Skin epidermis (tissue), 12 donors: ENCODE measurements around the gene PLCZ1.
A peak's percentile ranks its signal among the peaks of the same experiment; 100 is the strongest.
"Not testable (repeated sequence)": the region's sequence is repeated elsewhere in the genome, so short reads cannot be mapped to it uniquely, and the experiment has no call there.

Experiments
- H3K27ac ChIP-seq, 21 experiments: fragments of 200-600 bp; sonication (generic) in 11 of 21; one replicate each; pipeline ENCODE4 v1.5.0; 2020; ENCODE audit warnings: mild to moderate bottlenecking in 3 of 21, inconsistent platforms in 2 of 21, moderate library complexity in 2 of 21
- H3K4me3 ChIP-seq, 7 experiments: fragments of 200-600 bp; sonication (generic) in 2 of 7; one replicate each; pipeline ENCODE4 v1.5.0; 2020; ENCODE audit warnings: inconsistent platforms in 2 of 7, mild to moderate bottlenecking in 2 of 7, moderate library complexity in 1 of 7

The PLCZ1 gene

GRCh38 chr12:18737819-18738218 lies at the start of gene PLCZ1, which contains the start of gene CAPZA3:
Gene PLCZ1, minus strand, starts transcription at chr12:18738012. Its CDS starts 641 bp downstream, at chr12:18737371.
Gene CAPZA3, plus strand, starts transcription at chr12:18738119. Its CDS starts 150 bp downstream, at chr12:18738269.
- no peak within 1 kb of the TSS for H3K4me3 ChIP-seq
- no peak within 1 kb of the TSS for H3K27ac ChIP-seq

- not testable (repeated sequence) for H3K27ac ChIP-seq, H3K4me3 ChIP-seq
These were observed 47.7 kb upstream of the PLCZ1 start for GRCh38 chr12:18785465-18785864.

DNA sequence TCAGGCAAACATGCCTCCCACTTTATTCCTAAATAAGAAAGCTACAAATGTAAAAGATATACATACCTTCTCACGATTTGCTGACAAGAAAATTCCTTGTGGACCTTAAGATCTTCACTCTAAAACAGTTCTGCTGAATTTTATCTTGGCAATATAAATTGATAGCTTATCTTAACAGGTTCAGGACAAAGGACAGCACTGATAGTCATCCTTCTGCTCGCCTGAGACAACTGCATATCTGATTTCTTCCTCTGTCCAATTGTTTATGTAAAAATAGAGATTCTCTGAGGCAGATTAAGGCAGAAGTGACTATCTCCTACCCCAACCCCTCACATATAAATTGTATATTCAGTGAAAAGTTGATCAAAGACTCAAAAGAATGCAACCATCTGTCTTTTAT lies 45.0 kb upstream of the PLCZ1 start:
- Histone ChIP-seq H3K27ac (no peak overlapping the region), H3K4me3 (no peak overlapping the region)

GRCh38 chr12:18766479-18766878 lies 28.7 kb upstream of the PLCZ1 start:
- not testable (repeated sequence) for H3K4me3 ChIP-seq, H3K27ac ChIP-seq

- Histone ChIP-seq H3K27ac (no peak overlapping the region), H3K4me3 (no peak overlapping the region)
These were observed 17.5 kb upstream of the PLCZ1 start for GRCh38 chr12:18755341-18755740.

GRCh38 chr12:18754124-18754707 lies 16.4 kb upstream of the PLCZ1 start:
- no peak overlapping the region for H3K4me3 ChIP-seq
- no peak overlapping the region for H3K27ac ChIP-seq

DNA sequence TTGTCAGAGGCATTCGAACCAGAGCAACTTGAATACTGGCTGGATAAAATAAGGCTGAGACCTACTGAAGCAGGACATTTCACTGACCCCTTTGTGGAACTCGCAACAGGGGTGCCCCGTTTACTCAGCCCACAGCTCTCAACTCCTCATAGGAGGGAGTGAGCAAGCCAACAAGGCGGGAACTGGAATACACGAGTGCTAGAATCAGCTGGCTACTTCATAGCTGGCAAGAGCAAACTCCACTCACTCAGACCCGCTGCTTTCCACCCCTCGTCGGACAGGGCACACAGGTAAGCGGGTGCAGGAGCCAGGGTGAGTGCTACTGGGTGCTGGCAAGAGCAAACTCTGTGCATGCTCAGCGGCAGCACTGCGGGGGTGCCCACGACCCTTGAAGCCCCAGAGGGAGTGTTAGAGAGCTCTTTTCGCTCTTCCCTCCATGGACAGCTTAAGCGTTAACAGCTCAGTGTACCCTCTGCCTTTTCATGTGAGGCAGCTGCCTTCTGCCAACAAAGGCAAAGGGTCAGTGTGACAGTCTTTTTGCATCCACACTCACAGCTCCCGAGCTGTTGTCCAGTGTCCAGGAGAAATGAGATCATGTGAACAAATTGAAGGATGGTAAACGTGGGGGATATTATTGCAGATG lies 15.8 kb upstream of the PLCZ1 start:
- Histone ChIP-seq H3K4me3 (no peak overlapping the region), H3K27ac (no peak overlapping the region)

GRCh38 chr12:18752947-18753346 lies 15.1 kb upstream of the PLCZ1 start:
- H3K27ac ChIP-seq, result no peak overlapping the region
- no peak overlapping the region for H3K4me3 ChIP-seq

DNA sequence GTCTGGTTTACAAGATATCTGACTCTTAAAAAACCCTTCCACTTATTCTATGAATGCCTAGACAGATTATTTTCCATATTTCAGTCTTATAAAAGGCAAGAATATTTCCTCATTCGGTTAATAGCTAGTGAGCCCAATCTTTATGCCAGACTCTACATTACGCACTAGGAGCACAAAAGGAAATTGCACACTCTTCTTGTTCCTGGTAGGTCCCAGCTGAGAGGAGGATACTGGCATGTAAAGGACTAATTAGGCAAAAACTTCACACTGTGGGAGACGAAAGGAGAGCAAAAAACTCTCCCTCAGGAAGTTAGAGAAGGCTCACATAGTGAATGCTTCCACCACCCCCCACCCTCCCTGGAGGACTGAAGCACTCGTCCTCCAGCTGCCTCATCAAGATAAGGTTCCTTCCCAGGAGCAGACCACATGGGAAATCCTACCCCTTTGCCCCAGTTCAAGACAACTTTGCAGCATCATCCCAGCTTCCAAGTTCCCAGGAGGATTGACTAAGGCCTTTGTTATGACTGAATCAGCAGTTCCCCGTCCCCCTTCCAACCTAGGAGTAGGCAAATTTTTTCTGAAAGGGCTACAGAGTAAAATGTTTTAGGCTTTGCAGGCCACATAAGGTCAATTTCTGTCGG lies 14.6 kb upstream of the PLCZ1 start:
- no peak overlapping the region for H3K4me3 ChIP-seq
- H3K27ac ChIP-seq, result no peak overlapping the region

GRCh38 chr12:18751866-18752265 lies 14.1 kb upstream of the PLCZ1 start:
- H3K4me3 ChIP-seq, result no peak overlapping the region
- H3K27ac ChIP-seq, result no peak overlapping the region

GRCh38 chr12:18750085-18750484 lies 12.3 kb upstream of the PLCZ1 start:
- Histone ChIP-seq H3K27ac (no peak overlapping the region), H3K4me3 (no peak overlapping the region)

DNA sequence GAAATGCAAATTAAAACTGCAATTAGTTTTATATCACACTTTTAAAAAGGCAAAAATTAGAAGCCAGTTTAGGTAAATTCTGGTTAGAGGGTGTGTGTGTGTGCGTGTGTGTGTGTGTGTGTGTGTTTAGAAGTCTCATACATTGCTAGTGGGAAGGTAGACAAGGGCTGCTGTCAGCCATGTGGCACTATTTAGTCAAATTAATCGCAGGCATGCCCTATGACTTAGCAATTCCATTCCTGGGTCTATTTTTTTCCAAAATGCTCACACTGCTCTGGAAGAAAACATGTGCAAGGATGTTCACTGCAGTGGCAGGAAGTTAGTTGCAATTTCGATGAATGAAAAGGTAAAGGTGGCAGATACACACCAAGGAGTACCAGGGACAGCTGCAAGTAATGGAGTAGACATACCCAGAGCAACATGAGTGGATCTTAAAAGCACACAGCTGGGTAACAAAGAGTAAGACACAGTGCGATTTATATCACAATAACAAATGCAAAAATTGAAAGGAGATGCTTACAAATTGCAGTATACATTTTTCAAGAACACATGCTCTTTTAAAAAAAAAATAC lies 11.7 kb upstream of the PLCZ1 start:
- Histone ChIP-seq H3K4me3 (no peak overlapping the region), H3K27ac (no peak overlapping the region)

DNA sequence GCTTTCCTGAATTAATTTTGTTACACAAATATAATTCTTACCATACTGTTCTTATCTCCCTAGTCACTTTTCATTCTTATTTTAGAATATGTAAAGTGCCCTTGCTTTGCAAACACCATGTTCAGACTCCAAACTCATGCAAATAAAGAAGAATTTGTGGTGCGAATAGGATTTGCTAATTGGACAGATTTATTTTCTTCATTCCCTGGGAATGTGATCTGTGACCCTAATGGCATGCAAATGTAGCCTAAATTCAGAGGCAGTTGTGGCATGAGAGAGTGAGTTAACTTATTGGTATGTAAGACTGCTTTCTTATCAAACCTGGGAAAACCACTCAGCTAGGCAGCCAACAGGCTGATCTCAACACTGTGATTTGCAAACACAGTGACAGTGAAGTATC lies 10.1 kb upstream of the PLCZ1 start:
- Histone ChIP-seq H3K4me3 (no peak overlapping the region), H3K27ac (no peak overlapping the region)

- no peak overlapping the region for H3K4me3 ChIP-seq
These were observed 6.7 kb downstream of the PLCZ1 start for GRCh38 chr12:18731156-18731555.

DNA sequence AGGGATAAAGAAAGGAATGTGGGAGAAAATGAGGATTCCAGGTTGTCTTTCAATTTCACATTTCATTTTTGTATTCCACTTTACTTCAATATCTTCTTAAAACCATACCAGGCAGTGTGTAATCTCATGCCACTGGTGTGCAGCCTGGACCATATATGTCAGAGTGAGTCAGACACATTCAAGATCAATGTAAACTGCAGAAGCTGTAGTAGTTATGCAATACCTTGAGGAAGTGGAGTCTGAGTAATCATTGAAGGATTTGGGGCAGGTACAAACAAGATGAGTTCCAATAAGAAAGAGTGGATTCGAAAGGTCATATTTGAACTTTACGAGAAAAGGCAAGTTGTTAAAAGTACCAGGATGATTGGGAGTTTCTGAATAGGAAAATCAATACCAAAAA lies 14.1 kb downstream of the PLCZ1 start:
- no peak overlapping the region for H3K4me3 ChIP-seq
- H3K27ac ChIP-seq, result peak overlapping the region in 1 of 21 experiments; percentile 20

More at GRCh38 chr12:18731156-18731555, 6.7 kb downstream of the PLCZ1 start:
- no peak overlapping the region for H3K27ac ChIP-seq

DNA sequence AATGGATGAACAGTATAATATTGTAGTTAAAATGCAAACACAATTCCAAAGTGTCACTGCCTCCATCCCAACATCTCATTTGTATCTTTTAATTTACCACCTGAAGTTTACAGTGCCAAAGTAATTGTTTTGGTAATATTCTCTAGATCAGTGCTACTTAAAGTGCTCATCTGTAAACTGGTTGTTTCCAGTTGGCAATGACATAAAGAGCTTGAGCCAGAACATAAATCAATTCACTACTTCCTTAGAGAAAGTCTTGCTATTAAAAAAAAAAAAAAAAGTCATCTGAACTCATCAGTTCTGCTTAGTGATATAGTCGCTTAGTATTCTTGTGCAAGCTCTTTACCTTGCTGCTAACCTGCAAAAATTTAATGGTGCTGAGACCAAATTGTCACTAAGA lies 16.4 kb downstream of the PLCZ1 start:
- Histone ChIP-seq H3K4me3 (no peak overlapping the region), H3K27ac (no peak overlapping the region)

DNA sequence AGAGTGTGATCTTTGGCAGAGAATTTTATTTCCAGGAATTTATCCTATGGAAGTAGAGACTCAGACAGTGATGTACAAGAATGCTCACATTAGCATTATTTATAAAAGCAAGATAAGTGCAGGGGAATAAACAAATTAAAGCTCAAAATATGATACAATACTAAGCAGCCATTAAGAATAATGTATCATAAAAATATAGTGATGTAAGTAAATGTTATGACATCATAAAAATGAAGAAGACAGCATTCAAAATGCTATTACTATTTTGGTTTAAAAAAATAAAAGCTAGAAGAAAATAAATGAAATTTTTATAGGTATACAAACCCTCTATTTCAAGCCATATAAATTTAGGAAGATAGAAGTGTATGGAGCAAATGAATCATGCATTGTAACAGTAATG lies 17.1 kb downstream of the PLCZ1 start:
- Histone ChIP-seq H3K4me3 (no peak overlapping the region), H3K27ac (no peak overlapping the region)

- no peak overlapping the region for H3K4me3 ChIP-seq
- no peak overlapping the region for H3K27ac ChIP-seq
These were observed 17.8 kb downstream of the PLCZ1 start for GRCh38 chr12:18719922-18720510.

- no peak overlapping the region for H3K4me3 ChIP-seq
- no peak overlapping the region for H3K27ac ChIP-seq
These were observed 19.4 kb downstream of the PLCZ1 start for GRCh38 chr12:18718462-18718861.

DNA sequence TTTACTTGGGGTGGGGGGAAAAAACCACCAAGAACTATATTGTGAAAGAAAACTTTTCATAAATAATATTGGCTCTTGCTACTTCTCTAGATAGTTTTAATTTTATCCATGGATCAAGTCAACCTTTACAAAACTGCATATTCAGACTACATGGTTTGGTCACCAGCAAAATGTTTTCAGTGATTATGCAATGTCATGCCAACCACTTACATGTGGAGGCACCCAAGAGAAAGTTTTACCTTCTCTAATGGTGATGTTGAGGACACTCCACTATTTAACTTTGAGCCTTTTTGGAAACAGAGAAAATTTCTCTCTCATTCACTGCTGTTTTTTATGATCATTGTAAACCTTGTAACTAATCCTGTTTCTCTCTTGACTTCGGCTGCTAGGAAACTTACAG lies 21.6 kb downstream of the PLCZ1 start:
- Histone ChIP-seq H3K4me3 (no peak overlapping the region), H3K27ac (no peak overlapping the region)

DNA sequence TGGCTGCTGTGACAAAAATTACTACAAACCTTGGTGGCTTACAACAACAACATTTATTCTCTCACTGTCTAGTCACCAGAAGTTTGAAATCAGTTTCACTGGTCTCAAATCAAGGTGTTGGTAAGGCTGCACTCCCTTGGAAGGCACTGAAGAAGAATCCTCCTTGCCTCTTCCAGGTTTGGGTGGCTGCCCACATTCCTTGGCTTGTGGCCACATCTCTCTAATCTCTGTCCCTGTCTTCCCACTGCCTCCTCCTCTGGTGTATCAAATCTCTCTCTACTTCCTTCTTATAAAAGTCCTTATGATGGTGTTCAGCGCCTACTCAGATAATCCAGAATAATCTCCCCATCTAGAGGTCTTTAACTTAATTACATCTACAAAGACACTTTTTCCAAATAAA lies 31.0 kb downstream of the PLCZ1 start:
- Histone ChIP-seq H3K27ac (no peak overlapping the region), H3K4me3 (no peak overlapping the region)
